Sciatic nerve (tissue), 2 donors: Measurements from ENCODE around the gene MLLT1. TPM values are rescaled to one million over a fixed set of nuclear protein-coding genes. Genes with fewer than 3 reads are reported as not detected.

ENCODE experiments used
- ATAC-seq: fragments of 200-7000 bp; cut with Tn5 transposase; one replicate; pipeline ENCODE4 v1.9.1; 2020; ENCODE audit warnings: mild to moderate bottlenecking, moderate library complexity
- DNase-seq: peaks from one replicate; pipeline ENCODE4 v3.0.0-alpha.2; 2020; ENCODE audit warnings: low spot score
- intact Hi-C: fragments of 100-400 bp; cut with DNase I; formaldehyde crosslinking; loops from one replicate; pipeline ENCODE4 v1.14.2; 2022
- total RNA-seq: library from RNA; stranded (reverse); fragmentation: NEBNext Ultra II Directional; extraction: Animal tissue kit (Norgen Biotek cat#: 25700); gene quantifications from one replicate; pipeline ENCODE4 v1.2.1, GENCODE V29; 2021
- donor health status: DM: no; HTN: no; CAD: no.
- donor health status: DM: no; HTN: no; CAD: no.

The MLLT1 gene
- total RNA-seq, 1 donor from 2014 or later = 72.5 TPM

GRCh38 chr19:6217752-6218334 is 61.9 kb downstream of the MLLT1 start:
- DNase-seq = no peak
- intact Hi-C loops = loop anchor here (5.0 to 10.0 kb wide), 2 partner anchors 79 to 173 kb away; no protein-coding TSS in a partner anchor
- peak; percentile 2 for ATAC-seq

- intact Hi-C loops = loop anchor here (5.0 to 10.0 kb wide), 2 partner anchors 80 to 172 kb away; no protein-coding TSS in a partner anchor
- DNase-seq = no peak
- ATAC-seq = no peak
Observed at GRCh38 chr19:6216996-6217751, 62.6 kb downstream of the MLLT1 start.

DNA sequence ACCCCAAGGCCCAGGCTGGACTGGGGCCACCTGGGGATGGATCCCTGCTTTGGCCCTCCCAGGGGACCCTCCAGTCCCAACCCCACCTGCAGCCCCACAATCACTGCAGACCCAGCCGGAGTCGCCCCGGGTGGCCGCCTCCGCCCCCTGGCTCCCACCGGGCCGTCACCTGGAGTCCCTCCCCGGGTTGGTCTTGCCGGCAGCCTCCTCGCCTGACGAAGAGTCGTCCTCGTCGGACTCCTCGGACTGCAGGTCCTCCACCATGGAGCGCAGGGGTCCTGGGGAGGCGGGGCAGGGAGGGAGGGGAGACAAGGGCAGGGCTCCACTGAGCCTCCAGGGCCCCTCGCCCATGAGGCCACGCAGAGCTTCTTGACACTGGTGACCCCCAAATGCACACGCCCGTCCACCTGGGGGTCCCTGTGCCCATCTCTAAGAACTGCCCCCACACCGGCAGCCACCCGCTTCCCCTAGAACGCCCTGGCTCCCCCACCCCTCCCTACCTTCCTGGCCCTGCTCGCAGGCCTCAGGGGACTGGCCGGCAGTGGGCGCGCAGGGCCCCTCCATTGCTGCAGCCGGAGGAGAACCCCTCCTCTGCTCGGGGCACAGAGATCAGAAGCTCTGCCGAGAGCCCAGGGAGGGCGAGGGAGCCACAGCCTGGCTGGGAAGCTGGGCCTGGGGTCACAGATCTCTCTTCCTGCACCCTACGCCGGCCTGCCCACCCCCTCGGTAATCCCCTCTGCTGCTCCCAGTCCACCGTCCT is 63.4 kb downstream of the MLLT1 start:
- DNase-seq (peak; percentile 61), ATAC-seq (no peak)
- intact Hi-C loops = loop anchor here (5.0 to 10.0 kb wide), 2 partner anchors 81 to 172 kb away; no protein-coding TSS in a partner anchor

- intact Hi-C loops = loop anchor here (5.0 to 10.0 kb wide), 2 partner anchors 82 to 171 kb away; no protein-coding TSS in a partner anchor
- peak; percentile 61 for DNase-seq
- no peak for ATAC-seq
Observed at GRCh38 chr19:6215701-6216235, 64.0 kb downstream of the MLLT1 start.

DNA sequence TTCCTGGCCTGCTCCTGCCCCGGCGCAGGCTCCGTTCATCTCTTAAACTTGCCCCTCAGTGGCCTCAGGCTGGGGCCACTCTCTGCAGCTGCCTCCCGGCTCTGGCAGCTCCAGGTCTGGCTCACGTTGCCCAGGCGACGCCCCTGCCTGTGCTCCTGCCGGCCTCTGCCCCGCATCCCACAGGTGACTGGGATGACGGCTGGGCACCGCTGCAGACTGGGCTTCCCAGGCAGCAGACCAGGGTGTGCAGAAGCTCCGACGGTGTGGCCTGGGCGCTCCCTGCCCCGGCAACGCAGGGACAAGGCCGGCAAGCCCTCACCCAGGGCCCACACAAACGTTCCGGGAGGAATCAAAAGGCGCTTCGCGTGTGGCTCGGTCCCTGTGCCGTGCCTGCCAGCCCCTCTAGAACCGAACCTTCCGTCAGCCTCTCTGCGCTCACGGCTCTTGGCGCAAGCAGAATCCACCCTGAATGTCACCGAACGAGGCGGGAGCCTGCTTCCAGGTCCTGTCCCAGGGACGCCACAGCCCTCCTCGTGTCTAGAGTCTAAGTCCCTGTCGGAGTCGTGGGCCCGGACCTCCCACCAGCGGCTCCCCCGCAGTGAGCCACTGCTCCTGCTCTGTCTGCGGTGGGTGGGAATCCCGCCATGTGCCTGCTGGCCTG is 64.8 kb downstream of the MLLT1 start:
- intact Hi-C loops = loop anchor here (5.0 to 10.0 kb wide), 2 partner anchors 82 to 170 kb away; no protein-coding TSS in a partner anchor
- DNase-seq = no peak
- no peak for ATAC-seq

DNA sequence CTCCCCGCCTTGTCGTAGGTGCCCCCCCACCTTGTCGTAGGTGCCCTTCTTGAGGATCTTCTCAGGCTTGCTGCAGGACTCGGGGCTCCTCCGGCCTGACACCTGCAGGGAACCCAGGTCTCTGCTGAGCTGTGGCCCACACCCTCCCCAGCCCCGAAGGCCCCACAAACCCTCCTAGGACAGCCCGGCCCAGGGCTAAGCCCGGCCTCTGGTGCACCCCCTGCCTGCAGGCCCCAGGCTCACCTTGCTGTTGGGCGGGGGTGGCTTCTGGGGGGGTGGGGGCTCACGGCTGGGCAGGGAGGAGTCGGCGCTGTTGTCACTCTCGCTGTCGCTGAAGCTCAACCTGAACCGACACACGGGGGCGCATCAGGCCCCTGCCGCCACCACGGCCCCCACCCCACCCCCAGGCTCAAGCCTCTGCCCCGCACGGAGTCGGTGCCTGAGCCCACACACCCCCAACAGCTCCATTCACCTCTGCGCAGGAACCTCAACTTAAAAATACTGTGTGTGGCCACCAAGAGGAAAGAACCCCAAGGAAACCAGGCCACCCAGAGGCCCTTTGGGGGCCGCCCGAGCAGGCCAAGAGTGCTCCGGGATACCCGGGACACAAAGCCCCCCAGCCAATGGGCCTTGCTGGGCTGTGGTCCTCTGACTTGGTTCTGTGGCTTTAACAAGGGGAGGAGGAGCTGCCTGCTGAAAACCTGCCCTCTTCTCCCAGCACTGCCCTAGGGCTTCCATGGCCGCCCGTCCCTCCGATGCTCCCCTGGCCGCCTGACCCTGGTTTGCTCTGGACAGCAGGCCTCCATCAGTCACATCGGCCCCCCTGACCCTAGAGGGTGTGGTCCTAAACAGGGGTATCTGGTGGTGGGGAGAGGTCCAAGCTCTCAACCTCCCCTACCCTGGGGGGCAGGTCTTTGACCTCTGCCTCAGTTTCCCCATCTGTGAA is 65.8 kb downstream of the MLLT1 start:
- intact Hi-C loops = loop anchor here (10.0 kb wide), 1 partner anchor 169 kb away; no protein-coding TSS in a partner anchor
- DNase-seq (no peak), ATAC-seq (no peak)

GRCh38 chr19:6213266-6213595 is 66.5 kb downstream of the MLLT1 start:
- intact Hi-C loops = loop anchor here (10.0 kb wide), 1 partner anchor 168 kb away; no protein-coding TSS in a partner anchor
- DNase-seq = no peak
- no peak for ATAC-seq

GRCh38 chr19:6212403-6213265 is 67.1 kb downstream of the MLLT1 start:
- DNase-seq (no peak), ATAC-seq (no peak)
- intact Hi-C loops = loop anchor here (10.0 kb wide), 1 partner anchor 168 kb away; no protein-coding TSS in a partner anchor

DNA sequence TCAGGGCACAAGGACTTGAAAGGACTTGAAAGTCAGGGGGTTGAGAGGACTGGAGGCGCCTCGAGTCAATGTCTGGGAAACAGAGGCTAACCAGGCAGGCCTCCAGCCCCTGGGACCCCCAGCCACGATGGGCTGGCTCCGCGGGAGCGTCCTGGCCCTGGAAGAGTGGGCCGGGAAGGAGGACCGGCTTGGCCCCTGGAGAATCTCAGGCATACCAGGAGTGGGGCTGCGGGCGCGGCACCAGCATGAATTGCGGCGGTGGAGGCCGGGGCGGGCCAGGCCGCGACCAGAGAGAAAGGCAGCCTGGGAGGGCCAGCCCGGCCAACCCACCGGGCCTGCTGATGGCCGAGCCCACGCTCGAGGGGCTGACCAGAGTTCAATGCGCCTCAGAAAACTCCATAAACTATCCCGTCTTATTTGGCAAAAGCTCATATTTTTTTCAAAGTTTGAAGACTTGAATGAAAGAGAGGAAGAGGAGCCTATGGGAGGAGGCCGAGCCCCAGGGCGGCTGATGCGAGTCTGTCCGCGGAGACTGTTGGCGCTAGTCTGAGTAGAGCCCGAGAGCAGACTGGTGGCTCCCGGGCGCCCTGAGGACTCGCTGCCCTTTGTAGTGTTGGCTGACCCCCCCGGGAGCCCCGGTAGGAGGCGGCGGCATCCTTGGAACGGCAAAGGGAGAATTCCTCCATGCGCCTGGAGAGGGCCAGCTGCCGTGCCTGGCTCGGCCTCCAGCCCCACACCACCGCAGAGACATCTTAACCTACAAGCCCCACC is 68.0 kb downstream of the MLLT1 start:
- intact Hi-C loops = loop anchor here (10.0 kb wide), 1 partner anchor 167 kb away; no protein-coding TSS in a partner anchor
- ATAC-seq (peak; percentile 43), DNase-seq (peak; percentile 59)

DNA sequence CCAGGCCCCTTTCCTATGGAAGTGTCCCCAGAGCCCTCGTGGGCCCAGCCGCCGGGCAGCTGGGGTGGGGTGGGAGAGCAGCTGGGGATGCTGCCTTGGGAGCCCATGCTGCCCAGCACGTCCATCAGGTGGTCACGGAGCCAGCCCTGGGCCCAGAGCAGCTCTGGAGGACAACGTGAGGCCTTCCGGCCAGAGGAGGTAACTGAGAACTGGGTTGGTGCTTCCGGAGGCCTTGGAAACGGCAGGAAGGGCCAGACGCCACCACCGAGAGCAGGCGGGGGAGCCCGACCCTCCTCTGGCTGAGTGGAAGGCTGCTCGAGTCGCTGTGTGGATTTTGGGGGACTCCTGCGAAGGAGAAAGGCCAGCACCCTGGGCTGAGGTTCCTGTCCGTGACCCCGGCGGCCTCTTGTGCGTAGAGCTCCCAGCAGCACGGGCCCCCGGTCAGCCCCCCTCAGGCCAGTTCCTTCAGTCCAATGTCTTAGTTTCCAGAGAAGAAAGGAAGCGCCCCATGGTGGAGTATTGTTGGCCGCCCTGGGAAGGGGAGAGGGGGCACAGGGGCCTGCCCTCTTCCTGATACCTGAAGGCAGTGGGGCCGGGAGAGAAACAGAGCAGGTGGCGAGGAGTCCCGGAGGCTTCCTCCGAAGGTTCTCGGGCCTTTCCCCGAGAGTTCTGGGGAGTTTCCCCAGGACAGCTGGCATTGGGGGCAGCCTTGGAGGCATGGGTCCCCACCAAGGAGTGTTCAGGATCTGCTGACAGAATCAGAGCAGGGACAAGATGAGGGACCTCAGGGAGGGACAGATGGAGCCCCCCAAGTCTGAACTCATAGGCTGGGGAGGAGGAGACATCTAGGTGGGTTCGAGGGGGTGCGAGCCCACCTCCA is 68.8 kb downstream of the MLLT1 start:
- no peak for ATAC-seq
- intact Hi-C loops = loop anchor here (10.0 kb wide), 1 partner anchor 166 kb away; no protein-coding TSS in a partner anchor
- DNase-seq = no peak

GRCh38 chr19:6210091-6210490 is 69.7 kb downstream of the MLLT1 start:
- DNase-seq (no peak), ATAC-seq (no peak)
- intact Hi-C loops = loop anchor here (10.0 kb wide), 1 partner anchor 165 kb away; no protein-coding TSS in a partner anchor

DNA sequence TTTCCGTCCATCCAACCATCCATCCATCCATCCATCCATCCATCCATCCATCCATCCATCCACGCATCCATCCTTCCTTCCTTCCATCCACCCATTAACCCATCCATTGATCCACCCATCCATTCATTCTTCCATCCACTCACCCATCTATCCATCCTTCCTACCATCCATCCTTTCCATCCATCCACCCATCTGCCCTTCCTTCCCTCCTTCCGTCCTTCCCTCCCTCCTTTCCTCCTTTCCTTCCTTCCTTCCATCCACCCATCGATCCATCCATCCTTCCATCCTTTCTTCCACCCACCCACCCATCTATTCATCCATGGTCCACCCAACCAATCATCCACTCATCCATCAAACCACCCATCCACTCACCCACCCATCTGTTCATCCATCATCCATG is 70.1 kb downstream of the MLLT1 start:
- intact Hi-C loops = loop anchor here (10.0 kb wide), 1 partner anchor 165 kb away; no protein-coding TSS in a partner anchor
- ATAC-seq = no peak

GRCh38 chr19:6209233-6209632 is 70.5 kb downstream of the MLLT1 start:
- ATAC-seq = no peak
- DNase-seq = no peak
- intact Hi-C loops = no loop called here

More for the DNA sequence above, 70.1 kb downstream of the MLLT1 start:
- DNase-seq = no peak

- ATAC-seq = no peak
Observed at GRCh38 chr19:6204866-6205723, 74.7 kb downstream of the MLLT1 start.

More at GRCh38 chr19:6204866-6205723, 74.7 kb downstream of the MLLT1 start:
- peak; percentile 54 for DNase-seq
- intact Hi-C loops = no loop called here
